GM23338 (cell line): ENCODE results near the gene SEC16B. TPM values are rescaled to one million over a fixed set of nuclear protein-coding genes. Genes with fewer than 3 reads are reported as not detected.

Source experiments
- ATAC-seq: fragments of 200-7000 bp; cut with Tn5 transposase; 3 replicates; pipeline ENCODE4 v1.9.1; 2020
- DNase-seq: peaks from one replicate; pipeline ENCODE4 v3.0.0-alpha.2; 2015; ENCODE audit warnings: low spot score
- H2AFZ ChIP-seq: fragments of 200-600 bp; sonication (generic); 2 replicates; pipeline ENCODE4 v1.8.0; 2016; ENCODE audit warnings: antibody characterized with exemption, mild to moderate bottlenecking, moderate library complexity
- H3F3A ChIP-seq: fragments of 200-600 bp; sonication (generic); replicated peaks from 2 replicates; pipeline ENCODE4 v1.8.0; 2017; ENCODE audit warnings: antibody characterized with exemption, mixed run types, low read depth
- H3K27ac ChIP-seq: fragments of 200-600 bp; sonication (generic); 2 replicates; pipeline ENCODE4 v1.6.1; 2016; ENCODE audit warnings: low read depth
- H3K27me3 ChIP-seq: fragments of 200-600 bp; sonication (generic); 2 replicates; pipeline ENCODE4 v1.8.0; 2016; ENCODE audit warnings: mild to moderate bottlenecking, mixed run types, moderate library complexity; ENCODE audit not compliant: insufficient read depth
- H3K36me3 ChIP-seq: fragments of 200-600 bp; sonication (generic); 2 replicates; pipeline ENCODE4 v1.8.0; 2016; ENCODE audit warnings: mild to moderate bottlenecking; ENCODE audit not compliant: insufficient read depth
- H3K4me1 ChIP-seq: fragments of 200-600 bp; sonication (generic); 2 replicates; pipeline ENCODE4 v1.8.0; 2016; ENCODE audit warnings: mild to moderate bottlenecking, moderate library complexity; ENCODE audit not compliant: insufficient read depth
- H3K4me2 ChIP-seq: fragments of 200-600 bp; sonication (generic); 2 replicates; pipeline ENCODE4 v1.7.1; 2017; ENCODE audit warnings: mixed run types
- H3K4me3 ChIP-seq: fragments of 200-600 bp; sonication (generic); 2 replicates; pipeline ENCODE4 v1.6.1; 2016; ENCODE audit warnings: mixed run types
- H3K79me2 ChIP-seq: fragments of 200-600 bp; sonication (generic); replicated peaks from 2 replicates; pipeline ENCODE4 v1.8.0; 2017; ENCODE audit warnings: mild to moderate bottlenecking; ENCODE audit not compliant: insufficient read depth
- H3K9me2 ChIP-seq: fragments of 200-600 bp; sonication (generic); 2 replicates; pipeline ENCODE4 v1.8.0; 2017; ENCODE audit not compliant: insufficient read depth
- H4K20me1 ChIP-seq: fragments of 200-600 bp; sonication (generic); replicated peaks from 2 replicates; pipeline ENCODE4 v1.8.0; 2017; ENCODE audit warnings: mild to moderate bottlenecking; ENCODE audit not compliant: insufficient read depth
- H3K27ac Mint-ChIP-seq: 2 replicates; pipeline ENCODE4 v1.8.0; 2020; ENCODE audit warnings: inconsistent platforms, mild to moderate bottlenecking, moderate library complexity, mixed read lengths
- H3K27me3 Mint-ChIP-seq: 3 replicates; pipeline ENCODE4 v1.8.0; 2022; ENCODE audit warnings: low read depth, mild to moderate bottlenecking, moderate library complexity, mixed read lengths, inconsistent platforms; ENCODE audit not compliant: insufficient read depth, poor library complexity
- H3K36me3 Mint-ChIP-seq: 3 replicates; pipeline ENCODE4 v1.8.0; 2021; ENCODE audit warnings: low read depth, mild to moderate bottlenecking, inconsistent platforms, moderate library complexity, mixed read lengths
- H3K4me1 Mint-ChIP-seq: 3 replicates; pipeline ENCODE4 v1.8.0; 2020; ENCODE audit warnings: mild to moderate bottlenecking, inconsistent platforms, mixed read lengths
- H3K4me3 Mint-ChIP-seq: 3 replicates; pipeline ENCODE4 v1.8.0; 2021; ENCODE audit warnings: moderate library complexity, mild to moderate bottlenecking, inconsistent platforms, mixed read lengths
- H3K9me3 Mint-ChIP-seq: 3 replicates; pipeline ENCODE4 v1.8.0; 2020; ENCODE audit warnings: moderate library complexity, mild to moderate bottlenecking, inconsistent platforms, mixed read lengths
- CREB1 ChIP-seq: fragments of 250-450 bp; sonication (Bioruptor Pico); IDR thresholded peaks from 2 replicates; pipeline ENCODE4 v1.5.0; 2020; ENCODE audit warnings: low read depth, mild to moderate bottlenecking, moderate library complexity
- CTCF ChIP-seq, 2 experiments: fragments of 200-600 bp in 1 of 2; sonication (generic) in 1 of 2; conservative IDR thresholded peaks; 2 replicates each; pipeline versions ENCODE4 v1.5.1 to v1.6.1; 2016 to 2017; ENCODE audit warnings: antibody characterized with exemption in 2 of 2, low read depth in 2 of 2, mild to moderate bottlenecking in 2 of 2, moderate library complexity in 1 of 2
- EZH2 ChIP-seq: fragments of 200-600 bp; sonication (generic); IDR thresholded peaks from one replicate; pipeline ENCODE4 v1.8.0; 2017; ENCODE audit warnings: antibody characterized with exemption, mild to moderate bottlenecking, low read depth; ENCODE audit not compliant: unreplicated experiment
- EZH2phosphoT487 ChIP-seq: fragments of 200-600 bp; sonication (generic); IDR thresholded peaks from one replicate; pipeline ENCODE4 v1.8.1; 2018; ENCODE audit warnings: antibody characterized with exemption; ENCODE audit not compliant: unreplicated experiment
- JUNB ChIP-seq: IDR thresholded peaks from one replicate; pipeline ENCODE4 v1.6.1; 2016; ENCODE audit warnings: antibody characterized with exemption; ENCODE audit not compliant: unreplicated experiment
- NANOG ChIP-seq: IDR thresholded peaks from 2 replicates; pipeline ENCODE4 v1.6.1; 2016; ENCODE audit warnings: antibody characterized with exemption, borderline replicate concordance
- STAT1 ChIP-seq: IDR thresholded peaks from one replicate; pipeline ENCODE4 v1.6.1; 2016; ENCODE audit warnings: antibody characterized with exemption; ENCODE audit not compliant: unreplicated experiment
- ZNF114 ChIP-seq: fragments of 250-450 bp; sonication (Bioruptor Pico); IDR thresholded peaks from 2 replicates; pipeline ENCODE4 v1.5.0; 2020; ENCODE audit warnings: mild to moderate bottlenecking, moderate library complexity
- ZNF331 ChIP-seq: fragments of 250-450 bp; sonication (Bioruptor Pico); IDR thresholded peaks from 2 replicates; pipeline ENCODE4 v1.5.0; 2020; ENCODE audit warnings: low read depth, mild to moderate bottlenecking, moderate library complexity
- ZNF462 ChIP-seq: fragments of 250-450 bp; sonication (Bioruptor Pico); IDR thresholded peaks from 2 replicates; pipeline ENCODE4 v1.5.0; 2020; ENCODE audit warnings: mild to moderate bottlenecking, moderate library complexity
- polyA plus RNA-seq: library from polyadenylated mRNA; unstranded; fragments of >200 nt; fragmentation: Nextera tagmentation; extraction: Ambion mirVana; gene quantifications from 2 replicates; pipeline ENCODE4 v1.2.1, GENCODE V29; 2016
- total RNA-seq: library from RNA; depleted of rRNA; stranded (reverse); fragments of >200 nt; shearing (Covaris generic); gene quantifications from 2 replicates; pipeline ENCODE4 v1.2.3, GENCODE V29; 2014

The SEC16B gene
- total and polyA plus RNA-seq, 2 experiments from 2014 or later = 0.29 to 1.2 TPM

- Mint-ChIP-seq H3K27ac (no peak overlapping the region), H3K27me3 (peaks cover 4% of the 10 kb centered on the region), H3K4me3 (no peak overlapping the region), H3K4me1 (peaks cover 18% of the 10 kb centered on the region), H3K36me3 (no peaks in the 10 kb centered on the region), H3K9me3 (no peaks in the 10 kb centered on the region)
- H2AFZ ChIP-seq = no peak overlapping the region
- no peak for TF ChIP-seq EZH2phosphoT487
- TF ChIP-seq CTCF (conservative IDR thresholded peaks at IDR 0.05; ENCODE audit: low read depth in 2 of 2) = peak; percentile 88 to 96
- peaks cover 5% of the 10 kb centered on the region; the same call in 1 of the 2 replicates for H3K4me1 ChIP-seq
- H3K4me2 ChIP-seq = no peak overlapping the region
- ATAC-seq (peak; percentile 50), DNase-seq (peak; percentile 88)
- 0 out of 2 replicates have a peak, but pooled peaks cover 3% of the 10 kb centered on the region for H3F3A ChIP-seq
- no peaks in the 10 kb centered on the region for H3K9me2 ChIP-seq
- H3K4me3 ChIP-seq = no peak overlapping the region
- H3K36me3 ChIP-seq = no peaks in the 10 kb centered on the region
- H4K20me1 ChIP-seq = no peaks in the 10 kb centered on the region
- H3K27ac ChIP-seq = no peak overlapping the region
- H3K27me3 ChIP-seq = no peaks in the 10 kb centered on the region
- H3K79me2 ChIP-seq = no peaks in the 10 kb centered on the region
These were observed 21.4 kb downstream of the SEC16B start for GRCh38 chr1:177948336-177948972.

GRCh38 chr1:177947623-177948022, 22.2 kb downstream of the SEC16B start:
- Mint-ChIP-seq H3K27me3 (peaks cover 4% of the 10 kb centered on the region), H3K4me1 (peaks cover 18% of the 10 kb centered on the region), H3K36me3 (no peaks in the 10 kb centered on the region), H3K9me3 (no peaks in the 10 kb centered on the region), H3K4me3 (no peak overlapping the region), H3K27ac (no peak overlapping the region)
- H3F3A ChIP-seq = 0 out of 2 replicates have a peak, but pooled peaks cover 3% of the 10 kb centered on the region
- no peak for DNase-seq
- H3K4me1 ChIP-seq = peaks cover 5% of the 10 kb centered on the region; the same call in 1 of the 2 replicates
- ATAC-seq = no peak
- H3K4me3 ChIP-seq = no peak overlapping the region
- no peak overlapping the region for H3K4me2 ChIP-seq
- no peak overlapping the region for H2AFZ ChIP-seq
- no peaks in the 10 kb centered on the region for H4K20me1 ChIP-seq
- H3K27me3 ChIP-seq = no peaks in the 10 kb centered on the region
- H3K9me2 ChIP-seq = no peaks in the 10 kb centered on the region
- no peaks in the 10 kb centered on the region for H3K36me3 ChIP-seq
- H3K27ac ChIP-seq = no peak overlapping the region
- no peaks in the 10 kb centered on the region for H3K79me2 ChIP-seq
- no peak for TF ChIP-seq ZNF462
- TF ChIP-seq JUNB = no peak
- no peak for TF ChIP-seq ZNF114 (CRISPR knock-in tag)
- no peak for TF ChIP-seq STAT1
- no peak for TF ChIP-seq ZNF331 (CRISPR knock-in tag)
- TF ChIP-seq EZH2phosphoT487 = no peak
- TF ChIP-seq CTCF (conservative IDR thresholded peaks at IDR 0.05; ENCODE audit: low read depth in 2 of 2) = no peak
- no peak for TF ChIP-seq EZH2
- TF ChIP-seq CREB1 (CRISPR knock-in tag) = no peak
- TF ChIP-seq NANOG = no peak
